Mucosa of rectum (tissue), 2 donors: Measurements from ENCODE around the gene TNPO2.

ENCODE experiments used
- H3K27ac ChIP-seq, 2 donors: one replicate each; pipeline ENCODE4 v1.7.0; 2013; ENCODE audit warnings: inconsistent platforms in 2 of 2, low read depth in 2 of 2, low read length in 2 of 2
- H3K27me3 ChIP-seq, 2 donors: one replicate each; pipeline ENCODE4 v1.7.0; 2013; ENCODE audit warnings: low read length in 2 of 2; ENCODE audit not compliant: control insufficient read depth in 2 of 2, insufficient read depth in 2 of 2
- H3K36me3 ChIP-seq, 2 donors: one replicate each; pipeline ENCODE4 v1.7.0; 2013; ENCODE audit warnings: low read length in 2 of 2; ENCODE audit not compliant: control insufficient read depth in 2 of 2, insufficient read depth in 2 of 2
- H3K4me1 ChIP-seq, 2 donors: one replicate each; pipeline ENCODE4 v1.7.0; 2013; ENCODE audit warnings: low read length in 2 of 2, mild to moderate bottlenecking in 1 of 2; ENCODE audit not compliant: control insufficient read depth in 2 of 2, insufficient read depth in 2 of 2
- H3K4me3 ChIP-seq, 2 donors: one replicate each; pipeline ENCODE4 v1.7.0; 2013; ENCODE audit warnings: low read length in 2 of 2
- H3K9ac ChIP-seq, 2 donors: one replicate each; pipeline ENCODE4 v1.7.0; 2013; ENCODE audit warnings: low read length in 2 of 2, low read depth in 1 of 2, mild to moderate bottlenecking in 1 of 2
- H3K9me3 ChIP-seq, 2 donors: one replicate each; pipeline ENCODE4 v1.7.0; 2013; ENCODE audit warnings: low read length in 2 of 2; ENCODE audit not compliant: control insufficient read depth in 2 of 2
- donor health status: healthy.
- donor health status: Normal muscosa, but diverticular disease.

Gene TNPO2

GRCh38 chr19:12695997-12696365, 27.8 kb downstream of the TNPO2 start:
- peak overlapping the region; percentile 82 to 95 for H3K4me3 ChIP-seq
- H3K36me3 ChIP-seq = peaks cover 3 to 13% of the 10 kb centered on the region in 2 donors
- H3K9me3 ChIP-seq = no peaks in the 10 kb centered on the region
- H3K4me1 ChIP-seq = peaks cover 10 to 13% of the 10 kb centered on the region in 2 donors
- no peak overlapping the region for H3K27ac ChIP-seq
- peak overlapping the region; percentile 53 to 79 for H3K9ac ChIP-seq
- H3K27me3 ChIP-seq = no peaks in the 10 kb centered on the region

- H3K4me1 ChIP-seq = peaks cover 10 to 13% of the 10 kb centered on the region in 2 donors
- peak overlapping the region in 1 of 2 donors; percentile 38 for H3K9ac ChIP-seq
- H3K36me3 ChIP-seq = peaks cover 0 to 9% of the 10 kb centered on the region in 2 donors
- peak overlapping the region; percentile 82 to 95 for H3K4me3 ChIP-seq
- H3K9me3 ChIP-seq = no peaks in the 10 kb centered on the region
- no peak overlapping the region for H3K27ac ChIP-seq
- H3K27me3 ChIP-seq = no peaks in the 10 kb centered on the region
Measured at GRCh38 chr19:12695514-12695913, 28.2 kb downstream of the TNPO2 start.

GRCh38 chr19:12695096-12695495, 28.6 kb downstream of the TNPO2 start:
- H3K9ac ChIP-seq = no peak overlapping the region
- no peak overlapping the region for H3K27ac ChIP-seq
- H3K9me3 ChIP-seq = no peaks in the 10 kb centered on the region
- H3K27me3 ChIP-seq = no peaks in the 10 kb centered on the region
- H3K4me1 ChIP-seq = peaks cover 10 to 13% of the 10 kb centered on the region in 2 donors
- H3K36me3 ChIP-seq = peaks cover 0 to 7% of the 10 kb centered on the region in 2 donors
- H3K4me3 ChIP-seq = peak overlapping the region in 1 of 2 donors; percentile 82

DNA sequence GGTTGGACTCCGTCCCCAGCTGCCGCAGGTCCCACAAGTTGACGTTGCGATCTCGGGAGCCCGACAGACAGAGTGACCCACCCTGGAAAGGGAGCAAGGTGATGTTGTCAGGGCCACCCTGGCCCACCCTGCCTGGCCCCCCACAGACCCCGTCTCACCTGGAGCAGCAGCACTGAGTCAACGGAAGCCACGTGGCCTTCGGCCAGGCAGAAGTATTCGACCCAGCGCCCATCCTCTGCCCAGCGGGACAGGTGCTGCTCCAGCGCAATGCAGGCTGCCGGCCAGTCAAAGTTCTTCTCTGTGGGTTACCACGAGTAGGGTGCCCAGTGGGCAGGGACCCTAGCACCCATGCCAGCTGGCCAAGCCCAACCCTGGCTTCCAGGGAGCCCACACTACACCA, 29.1 kb downstream of the TNPO2 start:
- Histone ChIP-seq H3K27ac (no peak overlapping the region), H3K36me3 (peaks cover 0 to 6% of the 10 kb centered on the region in 2 donors), H3K9me3 (no peaks in the 10 kb centered on the region), H3K27me3 (no peaks in the 10 kb centered on the region), H3K4me3 (no peak overlapping the region), H3K4me1 (peaks cover 10 to 13% of the 10 kb centered on the region in 2 donors), H3K9ac (no peak overlapping the region)

DNA sequence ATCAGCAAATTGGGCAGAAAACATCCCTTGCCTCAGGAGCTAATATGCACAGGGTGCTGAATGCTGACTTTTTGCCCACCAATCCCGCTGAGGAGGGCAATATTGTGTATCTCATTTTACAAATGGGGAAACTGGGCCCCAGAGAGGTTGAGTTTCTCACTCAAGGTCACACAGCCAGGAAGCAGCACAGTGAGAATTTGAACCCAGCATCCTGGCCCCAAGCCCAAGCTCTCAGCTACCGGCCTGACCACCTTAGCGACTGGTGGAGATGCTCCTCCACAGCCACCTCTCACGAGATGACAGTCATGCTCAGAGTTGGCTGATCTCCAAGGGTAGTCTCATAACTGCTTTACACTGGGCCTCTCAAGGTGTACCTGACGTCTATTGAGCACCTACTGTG, 30.8 kb downstream of the TNPO2 start:
- H3K9me3 ChIP-seq = no peaks in the 10 kb centered on the region
- H3K27me3 ChIP-seq = no peaks in the 10 kb centered on the region
- H3K27ac ChIP-seq = no peak overlapping the region
- peaks cover 10 to 13% of the 10 kb centered on the region in 2 donors for H3K4me1 ChIP-seq
- no peak overlapping the region for H3K4me3 ChIP-seq
- no peak overlapping the region for H3K9ac ChIP-seq
- H3K36me3 ChIP-seq = peaks cover 0 to under 1% of the 10 kb centered on the region in 2 donors

DNA sequence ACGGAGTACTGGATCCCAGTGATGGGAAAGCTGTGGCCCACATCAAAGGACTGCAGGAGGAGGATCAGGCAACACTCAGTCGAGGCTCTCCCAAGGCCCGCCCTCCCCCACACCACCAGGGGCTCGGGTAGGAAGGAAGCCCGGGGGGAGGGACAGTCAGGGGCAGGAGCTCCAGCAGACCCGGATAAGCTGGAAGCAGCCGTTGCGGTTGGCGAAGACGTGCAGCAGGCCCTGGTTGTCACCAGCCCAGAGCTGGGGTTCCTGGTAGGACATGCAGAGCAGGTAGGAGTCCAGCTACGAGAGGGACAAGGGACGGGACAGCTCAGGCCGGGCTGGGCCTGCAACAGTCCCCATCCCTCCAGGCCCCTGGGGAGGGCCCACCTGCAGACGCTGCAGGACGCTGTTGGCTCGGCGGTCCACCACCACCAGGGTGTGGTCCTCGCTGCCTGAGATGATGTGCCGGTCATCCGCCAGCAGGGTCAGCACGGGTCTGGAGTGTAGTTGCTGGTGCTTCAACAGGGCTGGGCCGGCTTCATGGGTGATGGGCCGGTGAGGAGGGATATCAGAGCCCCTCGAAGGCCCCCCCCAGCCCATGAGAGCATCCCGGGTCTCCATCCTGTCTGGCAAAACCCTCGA, 34.0 kb downstream of the TNPO2 start:
- Histone ChIP-seq H3K9me3 (no peaks in the 10 kb centered on the region), H3K9ac (no peak overlapping the region), H3K36me3 (no peaks in the 10 kb centered on the region), H3K4me3 (no peak overlapping the region), H3K27ac (no peak overlapping the region), H3K27me3 (no peaks in the 10 kb centered on the region), H3K4me1 (no peaks in the 10 kb centered on the region)

- Histone ChIP-seq H3K36me3 (no peaks in the 10 kb centered on the region), H3K4me1 (no peaks in the 10 kb centered on the region), H3K9me3 (no peaks in the 10 kb centered on the region), H3K27ac (no peak overlapping the region), H3K9ac (no peak overlapping the region), H3K4me3 (no peak overlapping the region), H3K27me3 (no peaks in the 10 kb centered on the region)
Measured at GRCh38 chr19:12689012-12689411, 34.7 kb downstream of the TNPO2 start.

DNA sequence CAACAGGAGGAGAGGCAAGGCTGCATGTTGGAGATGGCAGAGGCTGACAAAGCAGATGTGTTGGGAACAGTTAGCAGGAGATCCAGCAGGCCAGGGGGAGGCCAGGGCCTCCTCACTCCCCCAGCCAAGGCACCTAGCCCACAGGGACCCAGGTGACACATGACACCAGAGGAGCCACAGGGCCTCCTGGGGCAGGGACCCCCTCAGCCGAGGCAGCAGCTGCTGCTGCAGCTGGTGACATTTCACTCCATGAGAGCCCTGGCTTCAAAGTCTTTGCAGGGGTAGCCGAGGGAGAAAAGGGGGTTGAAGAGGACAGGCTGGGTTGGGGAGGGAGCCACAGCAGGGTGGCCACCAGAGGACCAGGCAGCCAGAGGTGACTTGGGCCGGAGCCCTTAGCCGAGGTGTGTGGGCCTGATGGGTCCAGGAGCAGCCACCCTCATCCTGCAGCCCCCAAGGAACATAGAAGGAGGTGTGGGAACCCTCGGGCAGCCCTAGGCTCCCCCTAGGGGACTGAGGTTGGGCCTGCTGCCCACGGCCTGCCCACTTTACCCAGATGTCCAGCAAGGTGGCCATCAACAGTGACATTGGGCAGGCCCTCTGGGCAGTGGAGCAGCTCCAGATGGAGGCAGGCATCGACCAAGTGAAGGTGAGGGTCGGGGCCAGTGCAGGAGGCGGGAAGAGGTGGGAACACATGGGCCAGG, 36.1 kb downstream of the TNPO2 start, which contains the start of gene GNG14:
Gene GNG14 (plus strand): TSS at position 503 of the 701 bp plus-strand sequence. CDS start 51 bp downstream, at position 554.
- no peak within 1 kb of the TSS for H3K27ac ChIP-seq
- H3K9me3 ChIP-seq = no peaks in the 10 kb centered on the region
- no peaks in the 10 kb centered on the region for H3K27me3 ChIP-seq
- no peak within 1 kb of the TSS for H3K9ac ChIP-seq
- H3K4me1 ChIP-seq = no peaks in the 10 kb centered on the region
- no peak within 1 kb of the TSS for H3K4me3 ChIP-seq
- H3K36me3 ChIP-seq = no peaks in the 10 kb centered on the region

DNA sequence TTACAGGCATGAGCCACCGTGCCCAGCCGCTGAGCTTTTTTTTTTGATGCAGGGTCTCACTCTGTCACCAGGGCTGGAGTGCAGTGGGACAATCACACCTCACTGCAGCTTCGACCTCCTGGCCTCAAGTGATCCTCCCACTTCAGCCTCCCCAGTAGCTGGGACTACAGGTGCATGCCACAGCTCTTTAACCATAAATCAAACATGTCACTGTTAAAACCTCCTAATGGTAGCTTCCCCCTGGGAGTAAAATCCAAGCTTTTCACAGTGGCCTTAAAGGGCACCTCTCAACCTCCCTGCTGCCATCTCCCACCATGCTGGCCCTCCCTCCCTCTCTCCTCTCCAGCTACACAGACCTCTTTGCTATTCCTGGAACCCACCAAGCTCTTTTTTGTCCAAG, 37.9 kb downstream of the TNPO2 start:
- peaks cover 0 to 2% of the 10 kb centered on the region in 2 donors for H3K4me1 ChIP-seq
- H3K27ac ChIP-seq = no peak overlapping the region
- no peaks in the 10 kb centered on the region for H3K36me3 ChIP-seq
- no peaks in the 10 kb centered on the region for H3K27me3 ChIP-seq
- no peaks in the 10 kb centered on the region for H3K9me3 ChIP-seq
- H3K9ac ChIP-seq = no peak overlapping the region
- no peak overlapping the region for H3K4me3 ChIP-seq
